Ureter (tissue), 1 donor: ENCODE data around the gene TRNP1. TPM values are rescaled to one million over a fixed set of nuclear protein-coding genes. Genes with fewer than 3 reads are reported as not detected.
A peak's percentile ranks its signal among the peaks of the same experiment; 100 is the strongest.
"Not testable (repeated sequence)": the region's sequence is repeated elsewhere in the genome, so short reads cannot be mapped to it uniquely, and the experiment has no call there.

ENCODE experiments used
- DNase-seq: peaks from one replicate; pipeline ENCODE4 v3.0.0-alpha.2; 2020; ENCODE audit warnings: low spot score
- total RNA-seq: library from RNA; stranded (reverse); gene quantifications from one replicate; pipeline ENCODE4 v1.2.4, GENCODE V29; 2023
- donor health status: DM: yes; HTN: yes; CAD: no.

The TRNP1 gene
- 46.6 TPM for total RNA-seq

DNA sequence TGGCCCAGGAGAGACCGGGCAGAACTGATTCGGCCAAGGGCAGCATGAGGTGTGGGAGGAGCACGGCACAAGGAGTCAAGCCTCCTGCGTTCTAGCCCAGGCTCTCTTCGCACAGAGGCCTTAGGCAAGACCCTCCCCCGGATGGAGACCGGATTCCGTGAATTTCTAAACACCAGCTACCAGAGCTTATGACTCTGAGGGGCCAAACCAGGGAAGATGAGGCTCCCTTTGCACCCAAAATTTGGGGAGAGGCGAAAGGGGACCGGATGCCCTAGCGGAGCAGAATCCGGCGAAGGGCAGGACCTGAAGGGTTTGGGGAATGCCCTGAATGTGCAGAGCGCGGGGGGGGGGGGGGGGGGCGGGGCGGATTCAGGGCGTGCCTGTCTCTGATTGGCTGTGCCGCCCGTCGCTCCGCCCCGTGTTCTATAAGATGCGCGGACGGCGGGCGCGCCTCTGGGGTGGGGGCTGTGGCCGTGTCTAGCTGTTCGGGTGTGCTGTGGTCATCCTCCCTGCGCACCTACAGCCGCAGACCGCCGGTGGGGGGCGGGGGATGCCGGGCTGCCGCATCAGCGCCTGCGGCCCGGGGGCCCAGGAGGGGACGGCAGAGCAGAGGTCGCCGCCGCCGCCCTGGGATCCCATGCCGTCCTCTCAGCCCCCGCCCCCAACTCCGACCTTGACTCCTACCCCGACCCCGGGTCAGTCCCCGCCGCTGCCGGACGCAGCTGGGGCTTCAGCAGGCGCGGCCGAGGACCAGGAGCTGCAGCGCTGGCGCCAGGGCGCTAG lies at the start of gene TRNP1:
Gene TRNP1, plus strand, starts transcription at position 456 of the 783 bp plus-strand sequence. Its CDS starts 95 bp downstream, at position 551.
- DNase-seq: peak; percentile 85

- DNase-seq: no peak
Measured at GRCh38 chr1:26945138-26945537, 48.4 kb upstream of the TRNP1 start.

- no peak for DNase-seq
Measured at GRCh38 chr1:26945728-26946127, 47.8 kb upstream of the TRNP1 start.

DNA sequence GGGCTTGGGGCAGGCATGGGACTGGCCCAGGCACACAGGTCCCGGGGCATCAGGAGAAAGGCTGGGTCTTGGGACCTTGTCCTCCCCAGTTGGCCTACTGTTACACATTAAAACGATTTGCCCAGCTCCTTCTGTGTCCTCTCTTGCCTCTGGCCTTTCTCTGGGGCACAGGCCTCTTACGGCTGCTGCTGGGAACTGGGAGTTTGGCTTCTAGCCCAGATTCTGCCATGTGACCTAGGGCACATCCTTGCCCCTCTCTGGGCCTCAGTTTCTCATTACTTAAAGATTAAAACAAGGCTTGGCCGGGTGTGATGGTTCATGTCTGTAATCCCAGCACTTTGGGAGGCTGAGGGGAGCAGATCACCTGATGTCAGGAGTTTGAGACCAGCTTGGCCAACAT lies 47.2 kb upstream of the TRNP1 start:
- no peak for DNase-seq

DNA sequence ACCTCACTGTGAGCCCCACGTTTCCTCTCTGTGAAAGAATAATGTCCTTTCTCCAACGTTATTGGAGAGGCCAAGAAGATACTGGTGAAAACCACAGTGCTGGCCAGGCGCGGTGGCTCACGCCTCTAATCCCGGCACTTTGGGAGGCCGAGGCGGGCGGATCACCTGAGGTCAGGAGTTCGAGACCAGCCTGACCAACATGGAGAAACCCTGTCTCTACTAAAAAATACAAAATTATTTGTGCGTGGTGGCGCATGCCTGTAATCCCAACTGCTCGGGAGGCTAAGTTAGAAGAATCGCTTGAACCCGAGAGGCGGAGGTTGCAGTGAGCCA lies 44.8 kb upstream of the TRNP1 start:
- not testable (repeated sequence) for DNase-seq

DNA sequence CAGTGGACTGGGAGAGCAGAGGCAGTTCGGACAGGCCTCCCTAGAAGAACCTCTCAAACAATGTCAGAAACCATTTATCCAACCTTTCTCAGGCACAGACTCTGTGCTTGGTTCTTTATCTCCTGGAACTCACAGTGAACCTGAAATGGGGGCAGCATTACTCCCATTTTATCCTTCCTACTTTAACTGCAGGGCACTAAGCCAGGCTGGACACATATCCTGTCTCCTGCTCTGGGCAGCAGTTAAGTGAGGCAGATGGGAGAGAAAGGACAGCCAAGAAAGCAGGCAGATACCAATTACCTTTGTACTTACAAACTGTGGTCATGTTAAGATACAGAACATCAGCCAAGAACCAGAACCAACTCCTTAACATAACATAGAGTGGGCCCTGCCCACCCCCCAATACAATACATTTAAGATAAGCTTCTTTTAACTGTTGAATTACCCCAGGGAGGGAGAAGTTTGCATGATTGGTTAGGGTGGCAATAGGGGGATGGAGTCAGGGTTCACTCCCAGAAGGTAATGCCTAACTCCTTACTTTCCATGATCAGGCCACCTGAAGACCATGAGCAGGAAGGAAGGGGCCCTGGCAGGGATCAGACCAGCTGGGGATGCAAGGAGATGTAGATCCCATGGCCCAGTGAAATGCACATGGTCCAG lies 44.1 kb upstream of the TRNP1 start:
- no peak for DNase-seq

GRCh38 chr1:26949926-26950319 lies 43.6 kb upstream of the TRNP1 start:
- no peak for DNase-seq

- no peak for DNase-seq
Measured at GRCh38 chr1:26950602-26951001, 42.9 kb upstream of the TRNP1 start.

DNA sequence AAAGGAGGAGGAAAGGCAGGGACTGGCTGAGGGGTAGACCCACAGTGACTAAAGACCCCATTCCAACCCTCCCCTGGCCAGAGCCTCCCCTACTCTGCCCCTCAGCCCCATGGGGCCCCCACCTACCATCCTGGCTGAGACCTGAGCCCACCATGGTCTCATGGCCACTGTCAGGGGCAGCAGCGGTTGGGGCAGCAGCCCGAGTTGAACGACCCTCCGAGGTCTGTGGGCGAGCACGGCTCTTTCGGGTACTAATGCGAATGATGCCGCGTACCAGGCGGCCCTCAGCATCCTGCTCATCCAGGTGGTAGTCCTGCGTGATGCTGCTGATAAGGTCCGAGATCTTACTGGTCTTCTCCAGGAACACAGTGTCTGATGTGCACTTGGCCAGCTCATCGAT lies 42.3 kb upstream of the TRNP1 start:
- no peak for DNase-seq

- no peak for DNase-seq
Measured at GRCh38 chr1:26951821-26952497, 41.5 kb upstream of the TRNP1 start.

GRCh38 chr1:26953374-26953773 lies 40.1 kb upstream of the TRNP1 start:
- no peak for DNase-seq

- DNase-seq: no peak
Measured at GRCh38 chr1:26956321-26956720, 37.2 kb upstream of the TRNP1 start.

GRCh38 chr1:26957306-26957705 lies 36.2 kb upstream of the TRNP1 start:
- DNase-seq: no peak

- no peak for DNase-seq
Measured at GRCh38 chr1:26959270-26959669, 34.2 kb upstream of the TRNP1 start.

GRCh38 chr1:26959722-26960624 lies 33.5 kb upstream of the TRNP1 start, which contains the start of gene KDF1:
Gene KDF1 (minus strand): TSS chr1:26960468. CDS start chr1:26952380, 8,088 bp downstream.
- peak; percentile 76 for DNase-seq

DNA sequence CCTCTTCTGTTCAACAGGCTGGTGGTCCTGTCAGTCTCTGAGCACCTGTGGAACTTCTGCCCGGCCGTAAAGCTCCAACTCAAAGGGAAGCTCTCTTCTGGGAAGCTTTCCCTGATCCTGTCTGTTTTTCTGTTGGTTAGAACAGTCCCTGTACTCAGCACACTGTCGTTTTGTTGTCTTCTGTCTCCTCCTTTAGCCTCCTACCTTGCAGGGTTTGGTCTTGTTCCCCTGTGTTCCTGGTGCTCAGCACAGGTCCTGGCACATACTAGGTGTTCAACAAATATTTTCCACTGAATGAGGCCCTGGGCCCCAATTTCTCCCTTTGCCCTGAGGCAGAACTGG lies 32.9 kb upstream of the TRNP1 start:
- no peak for DNase-seq

- DNase-seq: no peak
Measured at GRCh38 chr1:26961826-26962225, 31.7 kb upstream of the TRNP1 start.

GRCh38 chr1:26965213-26965612 lies 28.3 kb upstream of the TRNP1 start:
- no peak for DNase-seq

GRCh38 chr1:26965628-26966027 lies 27.9 kb upstream of the TRNP1 start:
- DNase-seq: no peak

- peak; percentile 81 for DNase-seq
Measured at GRCh38 chr1:26970810-26971209, 22.7 kb upstream of the TRNP1 start.

DNA sequence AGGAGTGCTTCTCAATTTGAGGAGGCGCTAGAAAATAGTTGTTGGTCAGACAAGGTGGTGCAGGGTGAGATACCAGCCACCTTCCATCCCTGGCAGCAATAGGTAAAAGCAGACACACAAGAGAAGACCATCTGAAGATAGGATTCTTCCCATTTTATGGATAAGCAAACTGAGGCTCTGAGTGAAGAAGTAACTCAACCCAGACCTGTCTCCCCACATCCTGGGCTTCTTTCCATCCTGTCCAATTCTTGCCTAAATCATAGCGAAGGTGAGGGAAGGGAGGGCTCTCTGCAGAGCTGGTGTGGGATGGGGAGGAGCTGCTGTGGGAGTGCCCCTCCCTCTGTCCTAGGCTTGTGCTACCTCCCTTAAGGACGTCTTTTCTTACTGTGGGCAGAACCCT lies 21.9 kb upstream of the TRNP1 start:
- DNase-seq: no peak

DNA sequence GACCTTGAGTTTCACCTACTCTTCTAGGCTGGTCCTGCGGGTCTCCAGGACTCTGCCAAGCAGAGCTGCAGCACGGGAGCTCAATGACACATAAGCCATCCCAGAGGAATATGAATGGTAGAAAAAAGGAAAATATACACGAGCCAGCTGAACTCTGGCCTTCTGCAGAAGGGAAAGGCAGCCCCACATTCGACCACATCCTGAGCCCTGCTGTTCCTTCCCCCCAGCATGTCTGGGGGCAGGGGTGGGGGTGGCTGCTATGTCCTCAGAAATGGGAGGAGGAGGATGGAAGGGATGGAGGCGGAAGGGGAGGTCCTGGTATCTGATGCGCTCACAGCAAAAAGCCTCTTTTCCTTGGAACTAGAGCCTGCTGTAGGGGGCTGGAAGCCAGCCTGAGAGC lies 21.1 kb upstream of the TRNP1 start:
- no peak for DNase-seq
